Bone marrow (tissue), 2 donors: ENCODE results near the gene CEACAM4.
A peak's percentile ranks its signal among the peaks of the same experiment; 100 is the strongest.
"Not testable (repeated sequence)": the region's sequence is repeated elsewhere in the genome, so short reads cannot be mapped to it uniquely, and the experiment has no call there.

ENCODE experiments used
- DNase-seq, 2 donors: peaks; one replicate each; lab custom pipeline; 2025; lab: John Stamatoyannopoulos, UW

Gene CEACAM4

DNA sequence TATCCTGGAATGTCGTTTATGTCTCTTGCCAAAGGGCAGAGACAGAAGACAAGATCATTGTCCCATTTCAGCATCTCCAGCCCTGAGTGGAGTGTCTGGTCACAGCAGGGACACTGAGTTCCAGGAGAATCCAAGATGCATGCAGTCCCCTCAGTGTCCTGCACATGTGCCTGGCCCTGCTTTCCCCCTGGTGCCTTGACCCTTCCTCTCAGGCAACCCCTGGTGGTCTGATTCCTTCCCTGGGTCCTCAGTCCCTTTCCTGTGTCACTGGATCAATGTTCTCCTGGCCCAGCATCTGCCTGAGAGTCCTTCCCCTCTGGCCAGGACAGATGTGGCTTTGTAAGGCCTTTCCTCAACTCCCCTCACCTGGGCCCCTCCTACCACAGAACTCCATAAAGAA, 41.9 kb downstream of the CEACAM4 start:
- no peak for DNase-seq

DNA sequence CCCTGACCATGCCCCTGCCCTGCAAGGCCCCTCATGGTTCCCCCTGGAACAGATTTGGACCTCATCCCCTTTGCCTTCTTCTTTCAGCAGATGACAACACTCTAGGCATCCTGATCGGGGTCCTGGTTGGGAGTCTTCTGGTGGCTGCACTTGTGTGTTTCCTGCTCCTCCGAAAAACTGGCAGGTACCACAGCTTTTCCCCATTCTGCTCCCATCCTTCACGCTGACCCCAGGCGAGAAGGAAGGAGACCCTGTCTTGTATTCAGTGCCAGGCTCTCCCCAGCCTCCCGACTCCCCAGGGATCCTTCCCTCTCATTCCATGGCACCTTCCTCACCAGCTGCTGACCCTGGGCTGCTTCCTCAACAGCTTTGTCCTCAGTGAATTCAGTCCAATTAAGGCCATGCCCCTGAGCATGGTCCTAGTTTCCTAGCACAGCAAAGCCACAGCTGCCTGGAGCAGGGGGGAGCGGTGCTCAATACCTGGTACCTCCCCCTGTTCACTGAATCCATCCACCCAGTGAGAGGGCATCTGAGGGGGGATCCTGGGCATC, 42.5 kb downstream of the CEACAM4 start:
- DNase-seq: no peak

DNA sequence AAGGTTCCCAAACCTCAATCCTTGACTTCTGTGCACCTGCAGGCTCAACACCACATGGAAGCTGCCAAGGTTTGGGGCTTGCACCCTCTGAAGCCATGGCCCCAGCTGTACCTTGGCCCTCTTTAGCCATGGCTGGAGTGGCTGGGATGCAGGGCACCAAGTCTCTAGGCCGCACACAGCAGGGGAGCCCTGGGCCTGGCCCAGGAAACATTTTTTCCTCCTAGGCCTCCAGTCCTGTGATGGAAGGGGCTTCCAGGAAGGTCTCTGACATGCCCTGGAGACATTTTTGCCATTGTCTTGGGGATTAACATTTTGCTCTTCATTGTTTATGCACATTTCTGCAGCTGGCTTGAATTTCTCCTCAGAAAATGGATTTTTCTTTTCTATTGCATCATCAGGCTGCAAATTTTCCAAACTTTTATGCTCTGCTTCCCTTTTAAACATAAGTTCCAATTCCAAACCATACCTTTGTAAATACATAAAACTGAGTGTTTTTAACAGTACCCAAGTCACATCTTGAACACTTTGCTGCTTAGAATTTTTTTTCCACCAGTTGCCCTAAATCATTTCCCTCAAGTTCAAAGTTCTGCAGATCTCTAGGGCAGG, 44.2 kb downstream of the CEACAM4 start:
- DNase-seq: not testable (repeated sequence)

DNA sequence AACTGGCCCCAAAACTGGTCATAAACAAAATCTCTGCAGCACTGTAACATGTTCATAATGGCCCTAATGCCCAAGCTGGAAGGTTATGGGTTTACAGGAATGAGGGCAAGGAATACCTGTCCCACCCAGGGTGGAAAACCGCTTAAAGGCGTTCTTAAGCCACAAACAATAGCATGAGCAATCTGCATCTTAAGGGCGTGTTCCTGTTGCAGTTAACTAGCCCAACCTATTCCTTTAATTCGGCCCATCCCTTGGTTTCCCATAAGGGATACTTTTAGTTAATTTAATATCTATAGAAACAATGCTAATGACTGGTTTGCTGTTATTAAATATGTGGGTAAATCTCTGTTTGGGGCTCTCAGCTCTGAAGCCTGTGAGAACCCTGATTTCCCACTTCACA, 45.8 kb downstream of the CEACAM4 start:
- not testable (repeated sequence) for DNase-seq

DNA sequence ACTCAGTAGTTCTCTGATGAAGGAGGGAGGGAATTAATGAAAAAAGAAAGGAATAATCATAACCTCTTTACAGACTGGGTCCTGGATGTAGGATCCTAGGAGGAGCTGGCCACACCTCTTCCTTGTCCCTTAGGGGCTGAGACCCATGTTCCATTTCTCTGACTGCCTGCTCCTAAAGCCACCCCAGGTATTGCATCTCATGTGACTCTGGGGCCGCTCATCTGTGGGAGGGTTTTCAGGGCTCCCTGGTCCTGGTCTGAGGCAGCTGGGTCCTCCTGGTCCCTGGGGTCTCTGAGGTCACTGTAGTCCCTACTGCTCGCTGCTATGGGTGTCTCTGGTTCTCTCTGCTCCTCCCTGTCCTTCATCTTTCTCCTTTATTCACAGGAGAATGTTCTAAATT, 48.0 kb downstream of the CEACAM4 start:
- no peak for DNase-seq

DNA sequence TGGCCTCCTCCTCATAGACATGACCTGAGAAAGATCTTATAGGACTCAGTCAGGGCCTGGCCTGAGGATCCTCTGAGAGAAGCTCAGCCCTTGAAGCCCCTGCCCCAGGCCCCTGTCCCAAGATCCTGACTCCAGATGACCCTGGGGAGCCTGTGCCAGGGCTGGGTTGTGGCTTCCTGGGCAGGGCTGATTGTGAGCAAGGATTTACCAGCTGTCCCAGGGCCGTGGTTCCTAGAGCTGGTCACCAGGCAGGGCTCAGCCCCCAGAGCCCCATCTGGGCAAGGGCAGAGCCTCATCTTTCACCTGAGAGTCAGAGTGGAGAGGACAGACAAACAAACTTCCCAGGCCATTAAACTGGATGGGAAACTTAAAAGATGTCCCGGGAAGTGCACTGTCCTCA, 49.0 kb downstream of the CEACAM4 start:
- DNase-seq: no peak

DNA sequence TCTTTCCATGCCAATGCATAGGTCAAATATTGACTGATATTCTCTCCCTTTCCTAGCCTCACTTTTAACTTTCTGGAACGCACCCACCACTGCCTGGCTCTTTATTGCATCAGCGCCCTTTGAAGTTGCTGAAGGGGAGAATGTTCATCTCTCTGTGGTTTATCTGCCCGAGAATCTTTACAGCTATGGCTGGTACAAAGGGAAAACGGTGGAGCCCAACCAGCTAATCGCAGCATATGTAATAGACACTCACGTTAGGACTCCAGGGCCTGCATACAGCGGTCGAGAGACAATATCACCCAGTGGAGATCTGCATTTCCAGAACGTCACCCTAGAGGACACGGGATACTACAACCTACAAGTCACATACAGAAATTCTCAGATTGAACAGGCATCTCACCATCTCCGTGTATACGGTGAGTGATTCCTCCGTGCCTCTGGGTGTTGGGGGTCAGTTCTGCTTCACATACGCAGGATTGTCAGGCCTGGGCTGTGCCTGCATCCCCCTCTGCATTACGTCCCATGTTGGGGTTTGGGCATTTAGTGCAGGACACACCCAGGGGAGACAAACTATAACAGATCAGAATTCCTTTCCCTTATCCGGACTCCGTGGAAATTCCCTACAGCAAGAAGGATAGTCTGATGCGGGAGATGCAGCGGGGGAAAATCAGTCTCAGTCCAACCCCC, 49.6 kb downstream of the CEACAM4 start:
- DNase-seq: no peak

DNA sequence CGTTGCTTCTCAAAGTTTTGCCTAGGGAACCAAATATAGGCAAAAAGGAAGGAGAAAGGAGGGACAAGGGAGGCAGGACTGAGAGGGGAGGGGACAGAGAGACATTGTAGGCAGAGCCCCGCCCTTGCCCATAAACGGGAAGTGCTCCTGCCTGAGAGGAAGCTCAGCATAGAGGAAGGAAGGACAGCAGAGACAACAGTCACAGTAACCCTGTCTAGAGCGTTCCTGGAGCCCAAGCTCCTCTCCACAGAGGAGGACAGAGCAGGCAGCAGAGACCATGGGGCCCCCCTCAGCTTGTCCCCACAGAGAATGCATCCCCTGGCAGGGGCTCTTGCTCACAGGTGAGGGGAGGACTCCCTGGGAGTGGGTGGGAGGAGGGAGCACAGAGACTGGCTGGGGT, 50.9 kb downstream of the CEACAM4 start, which contains the start of gene CEACAM21:
CEACAM21 (plus strand) TSS at position 169 of the 400 bp plus-strand sequence; CDS start at position 278, 109 bp downstream.
- DNase-seq: peak; percentile 28 to 91

DNA sequence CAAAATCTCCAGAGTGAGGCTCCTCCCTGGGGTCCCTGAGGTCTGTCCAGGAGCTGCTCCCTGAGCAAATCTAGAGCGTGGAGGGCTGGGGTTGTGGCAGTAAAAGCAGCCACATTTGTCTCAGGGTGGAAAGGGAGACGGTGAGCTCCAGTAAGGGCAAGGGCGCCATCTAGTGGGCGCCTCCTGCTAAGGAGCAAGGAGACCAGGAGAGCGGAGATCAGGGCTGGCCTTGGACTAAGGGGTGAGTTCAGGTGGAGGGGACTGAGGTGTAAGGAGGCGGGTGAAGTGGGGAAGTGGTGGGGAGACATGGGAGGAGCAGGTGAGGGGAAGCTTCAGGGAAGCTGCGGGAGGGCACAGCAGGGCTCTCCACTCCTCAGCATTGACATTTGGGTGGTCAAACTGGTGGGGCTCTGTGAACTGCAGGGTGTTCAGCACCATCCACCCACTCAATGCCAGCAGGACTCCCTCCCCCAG, 56.2 kb downstream of the CEACAM4 start:
- DNase-seq: peak; percentile 36 to 80

DNA sequence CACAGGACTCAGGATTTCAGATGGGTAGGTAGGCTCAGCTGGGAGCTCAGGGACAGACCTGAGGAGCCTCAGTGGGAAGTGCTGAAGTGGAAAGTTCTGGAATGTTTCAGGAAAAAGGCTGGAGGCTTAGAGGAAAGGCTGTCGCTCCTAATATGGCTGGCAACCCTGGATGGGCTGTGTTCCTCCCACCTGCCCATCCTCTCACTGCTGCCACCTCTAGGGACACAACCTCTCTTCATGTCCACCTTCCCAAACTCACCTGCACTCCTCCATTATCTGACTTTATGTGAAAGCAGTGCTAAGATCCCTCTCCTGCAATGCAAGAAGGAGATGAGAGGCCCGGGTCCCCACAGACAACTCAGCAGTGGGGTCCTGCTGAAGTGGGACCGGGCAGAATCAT, 56.7 kb downstream of the CEACAM4 start:
- DNase-seq: no peak

DNA sequence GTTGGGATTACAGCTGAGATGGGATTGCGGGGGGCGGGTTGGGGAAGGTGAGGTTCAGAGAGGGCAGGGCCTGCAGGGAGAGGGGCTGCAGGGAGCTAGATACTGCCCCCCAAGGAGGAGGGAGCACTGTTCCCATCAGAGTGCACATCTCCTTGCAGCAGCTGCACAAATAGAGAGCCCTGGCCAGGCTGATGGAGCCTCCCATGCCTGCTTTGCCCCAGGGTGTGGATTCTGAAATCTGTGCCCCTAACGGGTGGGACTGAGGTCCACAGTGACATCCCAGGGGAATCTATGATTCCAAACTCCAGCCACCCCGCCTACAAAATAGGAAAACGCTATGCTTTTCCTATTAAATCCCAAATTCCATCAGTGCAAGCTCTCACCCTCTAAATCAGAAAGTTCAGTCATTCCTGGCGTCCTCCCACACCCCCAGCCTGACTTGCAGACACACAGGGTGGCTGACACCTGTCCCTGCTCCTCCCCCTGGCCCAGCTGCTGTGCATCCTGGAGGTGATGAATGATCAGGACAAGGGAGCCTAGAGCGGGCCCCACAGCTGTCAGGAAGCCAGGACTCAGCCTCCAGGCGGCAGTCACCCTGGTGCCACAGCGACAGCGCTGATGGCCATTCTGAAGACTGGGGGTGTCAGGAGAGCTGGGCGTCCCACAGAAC, 57.3 kb downstream of the CEACAM4 start:
- DNase-seq: no peak
